Cortex of kidney (tissue), 1 donor: ENCODE results near the gene IL23R.
"Not testable (repeated sequence)": the region's sequence is repeated elsewhere in the genome, so short reads cannot be mapped to it uniquely, and the experiment has no call there.

Experiments
- DNase-seq: peaks from one replicate; lab custom pipeline; 2025; lab: John Stamatoyannopoulos, UW

The IL23R gene

DNA sequence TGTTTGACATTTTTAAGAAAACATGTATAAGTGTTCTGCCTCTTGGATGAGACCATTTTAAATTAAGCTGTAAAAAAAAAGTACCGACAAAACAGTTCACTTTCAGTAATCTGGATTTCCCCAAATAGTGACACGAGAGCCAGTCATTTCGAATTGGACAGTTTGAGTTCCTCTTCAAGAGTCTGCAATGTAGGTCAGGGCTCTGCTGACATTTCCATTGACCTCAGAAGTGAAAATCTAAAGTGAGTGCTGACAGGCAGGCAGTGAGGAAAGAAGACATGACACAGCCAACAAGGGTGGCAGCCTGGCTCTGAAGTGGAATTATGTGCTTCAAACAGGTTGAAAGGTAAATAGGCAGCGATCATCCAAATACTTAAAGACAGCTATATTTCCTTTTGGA is at the start of gene IL23R:
Gene IL23R (plus strand): TSS at position 259 of the 400 bp plus-strand sequence. CDS start 1,667 bp downstream, outside the sequence.
- no peak for DNase-seq

DNA sequence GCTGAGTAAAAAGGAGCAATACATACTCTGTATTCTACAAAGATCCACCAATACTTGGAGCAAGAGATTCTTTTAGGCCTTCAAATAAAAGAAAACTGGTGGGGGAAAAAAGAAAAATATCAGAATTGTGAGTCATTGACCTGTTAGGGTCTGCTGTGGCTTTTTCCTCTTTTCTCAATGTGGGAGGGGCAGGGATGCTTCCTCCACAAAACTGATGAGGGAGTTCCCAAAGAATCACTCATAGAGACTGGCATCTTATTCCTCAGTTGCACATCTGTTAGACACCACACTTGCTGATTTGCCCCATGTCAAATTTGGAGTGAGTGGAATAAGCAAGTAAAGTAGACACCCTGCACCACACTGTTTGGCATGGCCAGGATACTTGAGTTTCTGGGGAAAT is 48.1 kb upstream of the IL23R start:
- no peak for DNase-seq

- no peak for DNase-seq
Measured at GRCh38 chr1:67118646-67119045, 47.6 kb upstream of the IL23R start.

DNA sequence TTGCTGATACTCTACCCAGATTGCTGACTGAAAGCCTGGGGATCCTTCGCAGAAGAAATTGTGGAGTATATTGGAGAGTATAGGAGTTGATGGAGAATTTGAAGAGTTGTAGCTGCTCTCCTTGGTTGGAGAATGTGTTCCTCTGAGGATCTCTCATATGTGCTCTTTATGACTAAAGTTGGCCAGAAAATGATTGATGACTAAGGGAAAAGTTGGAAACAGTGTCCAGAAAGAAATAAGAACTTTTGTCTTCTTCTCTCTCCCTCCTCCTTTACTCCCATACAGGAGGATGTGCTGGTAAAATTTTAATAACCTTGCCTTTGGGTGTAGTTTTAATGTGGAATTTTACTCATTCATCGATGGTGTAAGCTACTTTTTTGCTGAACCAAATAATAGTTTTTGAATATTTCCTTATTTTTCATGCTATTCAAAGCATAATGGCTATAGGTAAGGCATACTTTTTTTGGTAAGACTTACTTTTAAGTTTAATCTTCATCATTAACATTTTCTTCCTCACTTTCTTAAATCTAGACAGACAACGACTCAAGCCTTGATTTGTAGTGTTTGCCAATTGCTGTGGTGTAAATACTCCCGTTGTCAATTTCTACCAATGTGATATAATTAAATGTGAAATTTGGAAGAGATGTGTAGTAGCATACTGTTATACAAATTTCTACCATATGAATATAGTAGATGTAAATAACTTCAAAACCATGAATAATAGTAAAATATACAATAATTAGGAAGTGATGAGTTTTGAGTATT is 45.2 kb upstream of the IL23R start:
- DNase-seq = no peak

- no peak for DNase-seq
Measured at GRCh38 chr1:67124455-67124854, 41.8 kb upstream of the IL23R start.

- DNase-seq = no peak
Measured at GRCh38 chr1:67126111-67126746, 40.0 kb upstream of the IL23R start.

GRCh38 chr1:67126974-67127373 is 39.3 kb upstream of the IL23R start:
- no peak for DNase-seq

GRCh38 chr1:67130673-67131072 is 35.6 kb upstream of the IL23R start:
- no peak for DNase-seq

DNA sequence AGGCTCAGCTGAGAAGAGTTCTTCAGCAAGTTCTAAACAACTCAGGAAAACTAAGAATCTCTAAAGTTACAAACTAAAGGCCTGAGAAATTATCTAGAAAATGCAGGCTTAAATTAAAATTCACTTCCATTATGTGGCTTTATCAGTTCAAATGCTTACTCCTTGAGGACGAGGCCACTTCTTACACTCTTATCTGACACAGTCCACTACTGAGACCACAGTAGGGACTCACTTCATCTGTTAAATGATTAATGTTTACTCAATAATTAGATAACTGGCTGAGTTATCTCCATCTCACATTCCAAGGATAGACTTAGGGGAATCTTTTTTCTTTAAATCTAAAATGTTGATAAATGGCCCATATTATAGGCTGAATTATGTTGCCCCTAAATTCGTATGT is 33.1 kb upstream of the IL23R start:
- no peak for DNase-seq

DNA sequence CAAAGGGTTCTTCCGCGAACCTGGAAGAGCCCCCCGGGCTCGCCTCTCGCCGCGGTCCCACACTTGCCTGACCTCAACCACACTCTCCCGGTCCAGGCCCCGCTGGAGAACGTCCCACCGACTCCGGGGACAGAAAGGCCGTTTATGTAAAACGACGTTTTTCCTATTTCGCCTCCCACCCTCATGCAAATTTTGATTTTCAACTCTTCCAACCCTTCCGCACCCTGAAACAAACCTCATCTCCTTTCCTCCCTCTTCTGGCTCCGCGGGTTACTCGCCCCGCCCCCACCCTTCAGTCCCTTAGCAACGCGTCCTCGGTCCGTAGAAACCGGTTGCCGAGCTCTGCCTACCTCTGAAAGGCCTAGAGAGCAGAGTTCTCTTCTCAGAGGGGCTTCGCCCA is 31.6 kb upstream of the IL23R start, which contains the start of gene C1orf141:
Gene C1orf141 (minus strand): TSS at position 276 of the 400 bp plus-strand sequence. CDS start 7,730 bp downstream, outside the sequence.
- DNase-seq = no peak

DNA sequence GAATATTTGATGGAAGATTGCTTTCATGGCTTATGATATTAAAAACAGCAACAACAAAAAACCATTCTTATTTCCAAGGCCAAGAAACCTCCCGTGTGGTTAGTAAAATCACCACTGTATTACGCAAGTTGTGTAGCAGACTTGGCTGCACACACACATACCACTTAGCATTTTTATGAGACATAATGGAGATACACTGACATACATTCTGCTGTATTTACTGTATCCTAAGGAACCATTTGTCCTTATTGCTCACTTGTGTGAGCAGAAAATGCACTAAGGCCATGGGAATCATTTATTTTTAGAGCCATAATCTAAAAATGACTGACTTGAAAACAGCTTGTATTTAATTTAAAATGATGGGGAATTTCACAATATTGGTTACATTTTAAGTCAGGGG is 30.9 kb upstream of the IL23R start:
- no peak for DNase-seq

GRCh38 chr1:67137307-67137753 is 28.9 kb upstream of the IL23R start:
- DNase-seq = no peak

DNA sequence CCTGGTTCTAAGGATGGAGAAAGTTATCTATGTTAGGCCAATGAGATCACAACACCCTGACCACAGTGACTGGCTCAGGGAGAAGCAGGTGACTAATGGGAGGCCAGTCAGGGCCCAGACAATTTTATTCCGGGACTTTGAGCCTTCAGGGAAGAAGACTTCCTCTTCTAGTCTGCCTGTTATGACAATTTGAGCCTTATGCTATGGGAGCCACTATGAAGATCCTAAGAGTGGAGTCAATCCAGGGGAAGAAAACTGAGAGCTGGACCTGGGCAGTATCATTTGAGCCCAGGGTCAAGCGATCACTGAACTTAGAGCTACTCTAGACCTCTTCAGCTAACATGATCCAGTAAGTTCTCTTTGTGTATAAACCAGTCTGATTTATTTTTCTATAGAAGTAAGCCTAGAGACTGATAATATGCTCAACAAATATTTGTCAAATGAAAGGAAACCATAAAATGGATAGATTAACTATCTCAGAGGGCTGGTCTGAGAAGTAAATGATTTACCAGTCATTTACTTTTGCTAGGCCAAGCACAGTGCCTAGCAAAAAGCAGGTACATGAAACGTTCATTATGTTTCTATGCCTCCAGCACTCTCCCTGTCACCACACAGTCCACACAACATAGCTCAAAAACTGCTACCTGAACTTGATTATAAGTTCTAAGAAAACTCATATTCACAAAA is 27.3 kb upstream of the IL23R start:
- no peak for DNase-seq

DNA sequence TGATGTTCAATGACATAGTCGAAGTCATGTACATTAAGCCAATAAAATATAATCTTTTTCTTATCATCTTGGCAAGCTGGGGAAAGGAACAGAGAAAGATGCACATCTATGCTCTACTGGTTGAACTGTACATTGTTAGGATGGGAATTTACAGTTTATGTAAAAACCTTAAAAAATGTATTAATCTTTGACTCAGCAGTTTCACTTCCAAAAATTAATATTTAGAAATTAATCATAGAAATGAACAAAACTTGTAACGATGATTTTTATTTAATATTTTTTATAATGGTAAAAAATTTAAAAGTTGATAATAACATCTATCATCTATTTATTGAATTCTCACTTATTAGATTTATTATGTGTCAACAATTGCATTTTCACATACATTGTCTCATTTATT is 25.8 kb upstream of the IL23R start:
- DNase-seq = no peak

DNA sequence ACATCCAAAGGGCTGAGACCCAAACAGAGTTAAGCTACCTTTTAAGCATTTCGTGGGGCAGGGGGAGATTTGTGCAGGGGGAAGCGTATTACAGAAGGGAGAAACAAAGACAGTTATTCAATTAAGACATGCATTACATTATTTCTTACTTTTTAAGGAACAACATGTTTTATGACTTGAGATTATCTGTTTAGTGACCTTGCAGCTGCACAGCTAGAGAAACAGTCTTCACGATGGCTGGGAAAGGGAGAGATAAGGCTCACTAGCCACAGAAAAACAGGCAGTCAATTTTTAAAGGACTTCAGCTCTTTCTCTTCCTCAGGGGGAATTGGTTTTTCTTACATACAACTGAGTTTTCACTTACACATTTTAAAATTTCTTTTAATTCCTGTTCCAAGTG is 24.4 kb upstream of the IL23R start:
- not testable (repeated sequence) for DNase-seq

DNA sequence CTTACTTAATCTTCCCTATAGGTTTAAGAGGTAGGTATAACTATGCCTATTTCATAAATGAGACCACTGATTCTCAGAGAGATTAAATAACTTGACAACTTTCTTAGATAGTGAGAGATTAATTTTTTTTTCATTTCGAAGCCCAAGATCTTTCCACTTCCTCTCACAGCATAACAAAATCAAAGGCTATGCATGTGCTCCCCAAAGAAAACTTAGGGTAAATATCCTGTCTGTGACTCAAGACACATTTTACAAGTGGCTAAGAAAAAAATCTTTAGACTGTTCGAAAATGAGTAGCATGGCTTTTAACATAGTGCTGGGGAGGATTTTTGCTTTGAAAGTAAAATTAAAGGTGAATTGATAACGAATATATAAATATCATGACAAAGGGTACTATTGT is 23.3 kb upstream of the IL23R start:
- DNase-seq = no peak

GRCh38 chr1:67143966-67144365 is 22.3 kb upstream of the IL23R start:
- no peak for DNase-seq

DNA sequence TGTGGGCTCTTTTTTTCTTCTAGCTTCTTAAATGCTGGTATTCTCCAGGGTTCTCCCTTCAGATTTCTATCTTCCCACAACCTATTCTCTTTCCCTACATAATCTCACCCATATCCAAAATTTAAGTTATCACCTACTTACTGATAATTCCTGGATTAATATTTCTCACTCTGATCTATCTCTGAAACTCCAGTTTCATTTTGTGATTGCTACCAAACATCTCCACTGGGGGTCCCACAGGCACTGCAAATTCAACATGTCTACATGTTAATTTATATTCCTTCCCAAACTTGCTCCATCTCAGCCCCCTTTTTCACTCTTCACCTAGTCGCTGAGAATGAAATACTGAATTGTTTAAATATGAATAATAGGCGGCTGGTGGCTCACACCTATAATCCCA is 21.6 kb upstream of the IL23R start:
- DNase-seq = no peak

GRCh38 chr1:67146101-67146500 is 20.2 kb upstream of the IL23R start:
- DNase-seq = no peak

- DNase-seq = no peak
Measured at GRCh38 chr1:67146539-67146938, 19.7 kb upstream of the IL23R start.

GRCh38 chr1:67147973-67148372 is 18.3 kb upstream of the IL23R start:
- not testable (repeated sequence) for DNase-seq

GRCh38 chr1:67148516-67149178 is 17.6 kb upstream of the IL23R start:
- no peak for DNase-seq
